Stomach (tissue), 9 donors: ENCODE results near the gene KCNQ1. TPM values are rescaled to one million over a fixed set of nuclear protein-coding genes. Genes with fewer than 3 reads are reported as not detected.

Source experiments
- DNase-seq, 2 donors: peaks; one replicate each; pipeline versions ENCODE4 v3.0.0 to v3.0.0-alpha.2; 2013 to 2019
- H3K27ac ChIP-seq, 5 donors: fragments of 200-600 bp in 4 of 5; sonication (generic) in 4 of 5; one replicate each; pipeline ENCODE4 v1.5.1; 2013 to 2019; ENCODE audit warnings: mild to moderate bottlenecking in 1 of 5, moderate library complexity in 1 of 5
- H3K27me3 ChIP-seq, 3 donors: fragments of 200-600 bp; sonication (generic); one replicate each; pipeline ENCODE4 v1.5.1; 2017 to 2019; ENCODE audit warnings: mixed run types in 1 of 3
- H3K36me3 ChIP-seq, 4 donors: fragments of 200-600 bp; sonication (generic); 1 replicate in 3 of 4; 2 replicates in 1 of 4; pipeline ENCODE4 v1.5.1; 2016 to 2019
- H3K4me1 ChIP-seq, 4 donors: fragments of 200-600 bp; sonication (generic); one replicate each; pipeline ENCODE4 v1.5.1; 2016 to 2019
- H3K4me3 ChIP-seq, 4 donors: fragments of 200-600 bp; sonication (generic) in 3 of 4; one replicate each; pipeline ENCODE4 v1.5.1; 2016 to 2019; ENCODE audit warnings: mild to moderate bottlenecking in 1 of 4
- H3K9me3 ChIP-seq, 4 donors: fragments of 200-600 bp; sonication (generic); one replicate each; pipeline ENCODE4 v1.5.1; 2016 to 2019
- CTCF ChIP-seq, 7 experiments: fragments of 450-650 bp in 4 of 7; fragments of 200-600 bp in 3 of 7; sonication (generic) in 3 of 7; IDR thresholded peaks; one replicate each; pipeline ENCODE4 v1.5.1; 2016 to 2019; ENCODE audit warnings: antibody characterized with exemption in 7 of 7, control low read depth in 2 of 7, mild to moderate bottlenecking in 1 of 7
- EP300 ChIP-seq: sonication (generic); formaldehyde crosslinking; IDR thresholded peaks from one replicate; pipeline ENCODE4 v1.6.1; 2017; ENCODE audit warnings: antibody characterized with exemption
- POLR2A ChIP-seq, 4 donors: fragments of 450-650 bp; IDR thresholded peaks; one replicate each; pipeline ENCODE4 v1.6.1; 2016; ENCODE audit warnings: antibody characterized with exemption in 4 of 4, control low read depth in 2 of 4, mild to moderate bottlenecking in 1 of 4, moderate library complexity in 1 of 4
- POLR2AphosphoS5 ChIP-seq, 3 donors: sonication (generic); formaldehyde crosslinking; IDR thresholded peaks; one replicate each; pipeline ENCODE4 v1.6.1; 2016; ENCODE audit warnings: antibody characterized with exemption in 3 of 3
- WGBS, 5 donors: extraction: QIAGEN DNeasy Blood & Tissue Kit in 3 of 5; methylation state at CpG; one replicate each; pipeline versions ENCODE4 v1.1.5 to v1.1.7; 2013 to 2018; 5-methylcytosine and 5-hydroxymethylcytosine counted together
- intact Hi-C: fragments of 100-400 bp; cut with DNase I; formaldehyde crosslinking; loops from one replicate; pipeline ENCODE4 v1.15.1; 2023; ENCODE audit warnings: low total_unique reads
- polyA plus RNA-seq, 3 donors: library from polyadenylated mRNA; stranded (reverse); fragments of 200-250 nt; gene quantifications; one replicate each; pipeline ENCODE4 v1.2.3, GENCODE V29; 2013
- total RNA-seq, 5 donors: library from RNA; depleted of rRNA; stranded (reverse); fragments of >200 nt; gene quantifications; one replicate each; pipeline versions ENCODE4 v1.1.0 to v1.2.3, GENCODE V29; 2014 to 2016
- donor health status: healthy with polysubstance abuse.
- donor health status: Bipolar disorder and iron deficiency.
- donor health status: healthy.

The KCNQ1 gene
- total and polyA plus RNA-seq, 8 donors: 12.1 to 155 (median 49.0) TPM

GRCh38 chr11:2423157-2424025, 21.4 kb upstream of the KCNQ1 start:
- TF ChIP-seq CTCF (IDR thresholded peaks at IDR 0.05): no peak
- no peak for TF ChIP-seq EP300
- TF ChIP-seq POLR2AphosphoS5 (IDR thresholded peaks at IDR 0.05): no peak
- TF ChIP-seq POLR2A (IDR thresholded peaks at IDR 0.05): no peak
- intact Hi-C loops: loop anchor here (2.0 kb wide), 1 partner anchor 117 kb away; no protein-coding TSS in a partner anchor
- DNase-seq: no peak
- H3K4me3 ChIP-seq: no peak overlapping the region
- no peaks in the 10 kb centered on the region for H3K36me3 ChIP-seq
- no peaks in the 10 kb centered on the region for H3K9me3 ChIP-seq
- peaks cover 9 to 30% (median 26%) of the 10 kb centered on the region in 4 donors for H3K4me1 ChIP-seq
- peaks cover 0 to 29% (median 5%) of the 10 kb centered on the region in 3 donors for H3K27me3 ChIP-seq
- 78 to 95% (median 80%) methylated on average over 11 to 26 of the region's 26 CpGs for WGBS, 5 donors
- H3K27ac ChIP-seq: no peak overlapping the region

- Histone ChIP-seq H3K36me3 (no peaks in the 10 kb centered on the region), H3K9me3 (no peaks in the 10 kb centered on the region), H3K4me1 (peaks cover 9 to 30% (median 20%) of the 10 kb centered on the region in 4 donors), H3K4me3 (no peak overlapping the region), H3K27me3 (peaks cover 0 to 29% (median 5%) of the 10 kb centered on the region in 3 donors), H3K27ac (no peak overlapping the region)
- DNase-seq: no peak
- 79 to 86% (median 81%) methylated on average over 21 to 28 of the region's 28 CpGs for WGBS, 5 donors
- intact Hi-C loops: loop anchor here (5.0 kb wide), 1 partner anchor 462 kb away; the partner anchor contains the start of gene CDKN1C
- TF ChIP-seq EP300 (no peak), POLR2AphosphoS5 (IDR thresholded peaks at IDR 0.05) (no peak), CTCF (IDR thresholded peaks at IDR 0.05) (no peak), POLR2A (IDR thresholded peaks at IDR 0.05) (no peak)
Measured at GRCh38 chr11:2424811-2425495, 19.9 kb upstream of the KCNQ1 start.

- Histone ChIP-seq H3K27me3 (peaks cover 0 to 29% (median 5%) of the 10 kb centered on the region in 3 donors), H3K4me1 (peaks cover 5 to 24% (median 15%) of the 10 kb centered on the region in 4 donors), H3K9me3 (no peaks in the 10 kb centered on the region), H3K27ac (no peak overlapping the region), H3K36me3 (no peaks in the 10 kb centered on the region), H3K4me3 (no peak overlapping the region)
- 72 to 91% (median 82%) methylated on average over 1 to 8 of the region's 8 CpGs for WGBS, 5 donors
- TF ChIP-seq EP300 (no peak), POLR2A (IDR thresholded peaks at IDR 0.05) (no peak), CTCF (IDR thresholded peaks at IDR 0.05) (no peak)
- DNase-seq: no peak
- intact Hi-C loops: loop anchor here (5.0 kb wide), 1 partner anchor 462 kb away; the partner anchor contains the start of gene CDKN1C
Measured at GRCh38 chr11:2425506-2425905, 19.3 kb upstream of the KCNQ1 start.

- Histone ChIP-seq H3K4me1 (peaks cover 0 to 18% (median 10%) of the 10 kb centered on the region in 4 donors), H3K4me3 (no peak overlapping the region), H3K27ac (no peak overlapping the region), H3K9me3 (no peaks in the 10 kb centered on the region), H3K36me3 (no peaks in the 10 kb centered on the region), H3K27me3 (peaks cover 0 to 25% (median under 1%) of the 10 kb centered on the region in 3 donors)
- 80 to 91% (median 85%) methylated on average over 7 to 13 of the region's 13 CpGs for WGBS, 5 donors
- no peak for DNase-seq
- intact Hi-C loops: loop anchor here (5.0 kb wide), 1 partner anchor 461 kb away; the partner anchor contains the start of gene CDKN1C
- TF ChIP-seq CTCF (IDR thresholded peaks at IDR 0.05): no peak
- TF ChIP-seq POLR2A (IDR thresholded peaks at IDR 0.05): no peak
- no peak for TF ChIP-seq POLR2AphosphoS5 (IDR thresholded peaks at IDR 0.05)
- no peak for TF ChIP-seq EP300
Measured at GRCh38 chr11:2426221-2426620, 18.6 kb upstream of the KCNQ1 start.
